Heart left ventricle (tissue), 16 donors: ENCODE results near the gene DBN1. TPM values are rescaled to one million over a fixed set of nuclear protein-coding genes. Genes with fewer than 3 reads are reported as not detected.

ENCODE experiments used
- ATAC-seq, 4 donors: fragments of 200-7000 bp; cut with Tn5 transposase; one replicate each; pipeline ENCODE4 v1.9.1; 2020 to 2022; ENCODE audit warnings: moderate library complexity in 4 of 4, mild to moderate bottlenecking in 3 of 4, moderate number of reproducible peaks in 1 of 4
- DNase-seq, 5 donors: peaks; one replicate each; pipeline ENCODE4 v3.0.0-alpha.2; 2020
- H3K27ac ChIP-seq, 12 donors: fragments of 200-600 bp; sonication (generic) in 4 of 12; one replicate each; pipeline versions ENCODE4 v1.5.0 to v1.8.0; 2016 to 2022; ENCODE audit warnings: mild to moderate bottlenecking in 2 of 12
- H3K27me3 ChIP-seq, 9 donors: fragments of 200-600 bp; sonication (generic) in 2 of 9; one replicate each; pipeline versions ENCODE4 v1.5.1 to v1.8.0; 2016 to 2022; ENCODE audit warnings: mild to moderate bottlenecking in 3 of 9
- H3K36me3 ChIP-seq, 9 donors: fragments of 200-600 bp; sonication (generic) in 2 of 9; one replicate each; pipeline versions ENCODE4 v1.5.0 to v1.8.0; 2018 to 2022; ENCODE audit warnings: mild to moderate bottlenecking in 2 of 9
- H3K4me1 ChIP-seq, 12 donors: fragments of 200-600 bp; sonication (generic) in 4 of 12; one replicate each; pipeline versions ENCODE4 v1.5.0 to v1.8.0; 2016 to 2022; ENCODE audit warnings: mild to moderate bottlenecking in 3 of 12
- H3K4me3 ChIP-seq, 12 donors: fragments of 200-600 bp; sonication (generic) in 4 of 12; one replicate each; pipeline versions ENCODE4 v1.5.0 to v1.8.0; 2017 to 2022; ENCODE audit warnings: mild to moderate bottlenecking in 9 of 12, moderate library complexity in 4 of 12
- H3K9me3 ChIP-seq, 12 donors: fragments of 200-600 bp; sonication (generic) in 4 of 12; one replicate each; pipeline versions ENCODE4 v1.5.0 to v1.8.0; 2016 to 2022; ENCODE audit warnings: mild to moderate bottlenecking in 1 of 12
- POLR2A ChIP-seq, 2 donors: fragments of 450-650 bp; IDR thresholded peaks; one replicate each; pipeline ENCODE4 v1.6.1; 2017; ENCODE audit warnings: antibody characterized with exemption in 2 of 2, mild to moderate bottlenecking in 2 of 2, moderate library complexity in 2 of 2
- WGBS, 4 donors: extraction: QIAGEN DNeasy Blood & Tissue Kit in 2 of 4; methylation state at CpG; one replicate each; pipeline versions ENCODE4 v1.1.5 to v1.1.7; 2013 to 2018; 5-methylcytosine and 5-hydroxymethylcytosine counted together
- intact Hi-C, 10 donors: fragments of 100-400 bp; cut with DNase I; formaldehyde crosslinking; loops; one replicate each; pipeline versions ENCODE4 v1.11.1 to v1.14.2; 2022
- polyA plus RNA-seq, 2 donors: library from polyadenylated mRNA; stranded (reverse); fragments of 200-250 nt; gene quantifications; one replicate each; pipeline ENCODE4 v1.2.3, GENCODE V29; 2013
- total RNA-seq, 9 donors: library from RNA; depleted of rRNA in 2 of 9; stranded (reverse); fragments of >200 nt in 2 of 9; fragmentation: NEBNext Ultra II Directional in 3 of 9; extraction: Animal tissue kit (Norgen Biotek cat#: 25700) in 3 of 9; gene quantifications; one replicate each; pipeline versions ENCODE4 v1.1.0 to v1.2.4, GENCODE V29; 2016 to 2023
- TF ChIP-seq, protein P1 (sequence below), 12 donors: fragments of 200-600 bp; sonication (generic) in 4 of 12; IDR thresholded peaks; one replicate each; pipeline versions ENCODE4 v1.5.0 to v1.8.0; 2018 to 2022; ENCODE audit warnings: antibody characterized with exemption in 12 of 12, mild to moderate bottlenecking in 5 of 12
- donor health status: ischemic (EF 13 %, LVEDD 7.1; RV severe dilation, severe dysfunction).
- donor health status: healthy with polysubstance abuse.
- donor health status: DM: no; HTN: yes; CAD: no.
- donor health status: DM: no; HTN: no; CAD: no.
- donor health status: ischemic (EF 25% LVEDD 6.9; RV normal size, moderate dysfunction).
- donor health status: ischemic (EF 25% LVEDD 5.7; RV mildly dilated, moderate dysfunction).
- donor health status: healthy.
- donor health status: DM: yes; HTN: yes; CAD: no.
- donor health status: ischemic (EF 35%, LVEDD 5.7; RV mildly dilated, moderate dysfunction).
- donor health status: nonischemic (EF 11% LVEDD 7.7; RV severe dilation, severe dysfunction).
- donor health status: DM: yes; HTN: yes; CAD: no.
- donor health status: PGD.
- donor health status: ischemic (EF 29% LVEDD 5.4; RV normal size, mild dysfunction).
- donor health status: nonischemic (EF 23%, LVEDD 6.1; RV moderate dilation, normal function).

Gene DBN1
- total and polyA plus RNA-seq, 11 donors, result 12.3 to 60.7 (median 23.3) TPM

DNA sequence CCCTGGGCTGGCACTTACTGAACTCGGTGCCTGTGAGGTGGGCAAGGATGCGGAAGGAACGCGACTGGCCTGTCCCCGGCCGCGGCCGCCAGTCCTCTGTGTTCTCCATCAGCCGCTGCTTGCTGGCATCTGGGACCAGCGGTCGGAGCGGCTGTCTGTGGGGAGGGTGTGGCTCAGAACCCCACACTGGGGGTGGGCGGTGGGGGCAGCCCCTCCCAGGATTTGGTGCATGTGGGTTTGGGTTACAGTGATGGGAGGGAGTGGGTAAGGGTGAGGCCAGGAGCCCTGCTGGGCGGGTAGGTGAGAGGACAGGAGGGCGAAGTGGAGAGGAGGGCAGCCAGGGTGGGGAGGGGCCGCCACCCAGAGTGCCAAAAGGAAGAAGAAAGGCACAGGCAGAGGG is 17.6 kb upstream of the DBN1 start:
- Histone ChIP-seq H3K9me3 (no peaks in the 10 kb centered on the region), H3K4me1 (peaks cover 3 to 45% (median 34%) of the 10 kb centered on the region in 12 donors), H3K27ac (peak overlapping the region in 1 of 12 donors; percentile 96), H3K4me3 (no peak overlapping the region), H3K36me3 (peaks cover 0 to 82% (median 69%) of the 10 kb centered on the region in 9 donors), H3K27me3 (no peaks in the 10 kb centered on the region)
- intact Hi-C loops, result no loop called here
- DNase-seq (no peak), ATAC-seq (no peak)
- WGBS, 4 donors, result 91 to 96% (median 96%) methylated on average over 16 of the region's 16 CpGs
- TF ChIP-seq, protein P1, sequence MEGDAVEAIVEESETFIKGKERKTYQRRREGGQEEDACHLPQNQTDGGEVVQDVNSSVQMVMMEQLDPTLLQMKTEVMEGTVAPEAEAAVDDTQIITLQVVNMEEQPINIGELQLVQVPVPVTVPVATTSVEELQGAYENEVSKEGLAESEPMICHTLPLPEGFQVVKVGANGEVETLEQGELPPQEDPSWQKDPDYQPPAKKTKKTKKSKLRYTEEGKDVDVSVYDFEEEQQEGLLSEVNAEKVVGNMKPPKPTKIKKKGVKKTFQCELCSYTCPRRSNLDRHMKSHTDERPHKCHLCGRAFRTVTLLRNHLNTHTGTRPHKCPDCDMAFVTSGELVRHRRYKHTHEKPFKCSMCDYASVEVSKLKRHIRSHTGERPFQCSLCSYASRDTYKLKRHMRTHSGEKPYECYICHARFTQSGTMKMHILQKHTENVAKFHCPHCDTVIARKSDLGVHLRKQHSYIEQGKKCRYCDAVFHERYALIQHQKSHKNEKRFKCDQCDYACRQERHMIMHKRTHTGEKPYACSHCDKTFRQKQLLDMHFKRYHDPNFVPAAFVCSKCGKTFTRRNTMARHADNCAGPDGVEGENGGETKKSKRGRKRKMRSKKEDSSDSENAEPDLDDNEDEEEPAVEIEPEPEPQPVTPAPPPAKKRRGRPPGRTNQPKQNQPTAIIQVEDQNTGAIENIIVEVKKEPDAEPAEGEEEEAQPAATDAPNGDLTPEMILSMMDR (IDR thresholded peaks at IDR 0.05), result no peak
- TF ChIP-seq POLR2A (IDR thresholded peaks at IDR 0.05), result no peak

DNA sequence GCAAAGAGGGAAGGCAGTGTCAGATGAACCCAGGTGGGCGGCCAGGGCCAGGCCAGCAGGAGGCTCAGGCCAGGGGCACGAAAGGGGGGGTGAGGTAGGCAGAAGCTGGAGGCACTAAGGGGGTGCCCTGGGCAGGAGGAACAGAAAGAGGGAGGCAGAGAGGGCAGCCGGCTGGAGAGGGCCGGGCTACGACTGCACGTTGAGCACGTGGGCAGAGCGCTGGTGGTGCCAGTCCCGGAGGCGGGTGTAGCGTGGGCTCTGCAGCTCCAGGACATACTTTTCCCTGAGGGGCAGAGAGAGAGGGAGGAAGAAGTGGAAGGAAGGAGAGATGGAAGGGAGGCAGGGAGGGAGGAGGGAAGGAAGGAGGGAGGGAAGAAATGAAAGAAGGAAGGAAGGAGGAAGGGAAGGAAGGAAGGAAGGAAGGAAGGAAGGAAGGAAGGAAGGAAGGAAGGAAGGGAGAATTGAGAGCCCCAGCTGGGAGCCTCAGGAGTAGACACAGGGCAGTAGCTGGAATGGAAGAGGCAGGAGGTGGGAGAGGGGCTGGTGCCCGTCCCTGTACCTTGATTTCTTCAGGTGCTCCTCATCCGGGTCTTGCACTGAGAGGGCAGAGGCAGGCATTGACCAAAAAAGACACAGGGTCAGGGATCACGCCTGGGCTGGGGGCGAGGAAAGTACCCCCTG is 17.0 kb upstream of the DBN1 start:
- no peaks in the 10 kb centered on the region for H3K9me3 ChIP-seq
- H3K4me1 ChIP-seq, result peaks cover 3 to 40% (median 29%) of the 10 kb centered on the region in 12 donors
- TF ChIP-seq, protein P1 (IDR thresholded peaks at IDR 0.05), result no peak
- TF ChIP-seq POLR2A (IDR thresholded peaks at IDR 0.05), result no peak
- H3K27me3 ChIP-seq, result no peaks in the 10 kb centered on the region
- ATAC-seq, result no peak
- no peak overlapping the region for H3K4me3 ChIP-seq
- peak overlapping the region in 1 of 12 donors; percentile 96 for H3K27ac ChIP-seq
- WGBS, 4 donors, result 78 to 93% (median 89%) methylated on average over 15 of the region's 15 CpGs
- H3K36me3 ChIP-seq, result peaks cover 0 to 86% (median 74%) of the 10 kb centered on the region in 9 donors
- intact Hi-C loops, result no loop called here
- no peak for DNase-seq

DNA sequence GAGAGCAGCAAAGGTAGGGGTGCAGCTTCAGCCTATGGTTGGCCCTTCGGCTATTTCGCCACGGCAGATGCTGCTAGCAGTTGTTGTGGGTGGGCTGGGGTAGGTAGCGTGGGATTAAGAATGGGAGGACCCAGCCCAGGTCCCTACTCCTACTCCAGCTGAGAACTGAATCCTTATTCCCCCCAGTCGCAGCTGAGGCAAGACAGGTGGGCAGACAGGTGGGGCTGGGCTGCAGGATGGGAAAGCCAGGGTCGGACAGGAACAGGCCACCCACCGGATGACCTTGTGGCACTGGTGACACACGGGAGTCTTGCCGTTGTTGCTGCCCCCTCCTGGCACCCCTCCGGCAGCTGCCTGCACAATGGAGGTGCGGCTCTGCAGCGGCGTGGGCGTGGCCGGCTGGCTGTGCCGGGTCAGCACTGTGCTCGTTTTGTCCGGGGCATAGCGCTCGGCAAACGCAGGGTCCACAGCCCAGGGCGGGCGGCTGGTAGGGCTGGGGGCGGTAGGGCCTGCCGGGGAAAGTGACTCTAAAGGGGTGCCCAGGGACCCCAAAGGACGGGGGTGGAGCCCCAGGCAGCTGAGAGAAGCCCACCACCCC is 15.8 kb upstream of the DBN1 start:
- H3K9me3 ChIP-seq, result no peaks in the 10 kb centered on the region
- intact Hi-C loops, result no loop called here
- DNase-seq (peak in 1 of 5 donors; percentile 67), ATAC-seq (no peak)
- H3K4me1 ChIP-seq, result peaks cover 0 to 31% (median 17%) of the 10 kb centered on the region in 12 donors
- H3K27me3 ChIP-seq, result no peaks in the 10 kb centered on the region
- WGBS, 4 donors, result 80 to 87% (median 84%) methylated on average over 25 to 26 of the region's 26 CpGs
- H3K27ac ChIP-seq, result peak overlapping the region in 1 of 12 donors; percentile 96
- TF ChIP-seq POLR2A (IDR thresholded peaks at IDR 0.05), result no peak
- TF ChIP-seq, protein P1 (IDR thresholded peaks at IDR 0.05), result no peak
- peaks cover 0 to 95% (median 81%) of the 10 kb centered on the region in 9 donors for H3K36me3 ChIP-seq
- no peak overlapping the region for H3K4me3 ChIP-seq

DNA sequence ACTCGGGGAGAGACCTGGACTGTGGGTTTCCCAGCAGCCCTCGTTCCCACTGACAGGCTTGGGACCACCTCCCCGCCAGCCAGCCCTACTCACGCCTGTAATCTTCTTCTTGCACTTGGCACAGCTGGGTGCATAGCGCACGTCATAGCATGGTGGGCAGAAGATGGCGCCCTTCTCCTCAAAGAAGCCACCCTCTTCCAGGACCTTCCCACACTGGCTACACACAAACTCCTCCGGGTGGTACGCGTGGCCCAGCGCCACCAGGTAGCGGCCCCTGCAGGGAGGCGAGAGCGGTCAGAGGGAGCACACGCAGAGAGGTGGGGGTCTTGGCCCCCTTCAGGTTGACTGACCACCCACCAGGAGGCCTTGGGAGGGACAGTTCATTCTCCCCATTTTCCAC is 14.5 kb upstream of the DBN1 start:
- peaks cover 0 to 94% (median 87%) of the 10 kb centered on the region in 9 donors for H3K36me3 ChIP-seq
- H3K27ac ChIP-seq, result peak overlapping the region in 1 of 12 donors; percentile 67

More for the DNA sequence above, 14.5 kb upstream of the DBN1 start:
- Histone ChIP-seq H3K9me3 (no peaks in the 10 kb centered on the region), H3K4me1 (peaks cover 0 to 19% (median 4%) of the 10 kb centered on the region in 12 donors), H3K4me3 (no peak overlapping the region), H3K27me3 (no peaks in the 10 kb centered on the region)
- WGBS, 4 donors, result 87 to 93% (median 93%) methylated on average over 15 of the region's 15 CpGs
- TF ChIP-seq, protein P1 (IDR thresholded peaks at IDR 0.05), result no peak
- TF ChIP-seq POLR2A (IDR thresholded peaks at IDR 0.05), result no peak
- ATAC-seq (no peak), DNase-seq (no peak)
- intact Hi-C loops, result no loop called here
